Right lobe of liver (tissue), 6 donors: Measurements from ENCODE around the gene ADGRV1. TPM values are rescaled to one million over a fixed set of nuclear protein-coding genes. Genes with fewer than 3 reads are reported as not detected.

Experiments
- ATAC-seq, 4 donors: fragments of 200-7000 bp; cut with Tn5 transposase; one replicate each; pipeline ENCODE4 v1.9.1; 2020; ENCODE audit warnings: mild to moderate bottlenecking in 4 of 4, moderate library complexity in 4 of 4
- DNase-seq, 3 donors: peaks; one replicate each; pipeline ENCODE4 v3.0.0-alpha.2; 2020
- H3K27ac ChIP-seq, 3 donors: fragments of 200-600 bp; one replicate each; pipeline ENCODE4 v1.8.0; 2022
- H3K27me3 ChIP-seq, 2 donors: fragments of 200-600 bp; one replicate each; pipeline ENCODE4 v1.8.0; 2022
- H3K36me3 ChIP-seq, 4 donors: fragments of 200-600 bp; sonication (generic) in 1 of 4; one replicate each; pipeline versions ENCODE4 v1.5.1 to v1.8.0; 2017 to 2022; ENCODE audit warnings: control low read depth in 1 of 4
- H3K4me1 ChIP-seq, 4 donors: fragments of 200-600 bp; sonication (generic) in 1 of 4; one replicate each; pipeline versions ENCODE4 v1.5.1 to v1.8.0; 2017 to 2022; ENCODE audit warnings: control low read depth in 1 of 4
- H3K4me3 ChIP-seq, 3 donors: fragments of 200-600 bp; one replicate each; pipeline ENCODE4 v1.8.0; 2022
- H3K9me3 ChIP-seq, 4 donors: fragments of 200-600 bp; sonication (generic) in 1 of 4; one replicate each; pipeline versions ENCODE4 v1.5.1 to v1.8.0; 2017 to 2022; ENCODE audit warnings: control low read depth in 1 of 4
- POLR2A ChIP-seq: fragments of 450-650 bp; IDR thresholded peaks from one replicate; pipeline ENCODE4 v1.6.1; 2017; ENCODE audit warnings: antibody characterized with exemption, mild to moderate bottlenecking
- WGBS: methylation state at CpG from one replicate; pipeline ENCODE4 v1.1.6; 2018; ENCODE audit warnings: low coverage, low lambda C conversion rate; ENCODE audit not compliant: insufficient coverage; ENCODE audit errors: missing lambda C conversion rate; 5-methylcytosine and 5-hydroxymethylcytosine counted together
- intact Hi-C, 2 donors: fragments of 100-400 bp; cut with DNase I; formaldehyde crosslinking; loops; one replicate each; pipeline versions ENCODE4 v1.11.2 to v1.14.1; 2022
- total RNA-seq, 6 experiments: library from RNA; depleted of rRNA in 2 of 6; stranded (reverse); fragments of >200 nt in 2 of 6; fragmentation: NEBNext Ultra II Directional in 3 of 6; extraction: Animal tissue kit (Norgen Biotek cat#: 25700) in 3 of 6; gene quantifications; one replicate each; pipeline versions ENCODE4 v1.1.0 to v1.2.4, GENCODE V29; 2016 to 2023
- TF ChIP-seq, protein P1 (sequence below), 4 donors: fragments of 200-600 bp in 3 of 4; fragments of 450-650 bp in 1 of 4; IDR thresholded peaks; one replicate each; pipeline versions ENCODE4 v1.5.1 to v1.8.0; 2016 to 2022; ENCODE audit warnings: antibody characterized with exemption in 4 of 4, mild to moderate bottlenecking in 2 of 4
- donor health status: DM: no; HTN: yes; CAD: no.
- donor health status: DM: no; HTN: no; CAD: no.
- donor health status: DM: no; HTN: no; CAD: no.
- donor health status: DM: no; HTN: yes; CAD: no.
- donor health status: DM: no; HTN: yes; CAD: no.

ADGRV1 gene
- total RNA-seq, 6 experiments from 2014 or later = 4.5 to 15.9 (median 7.4) TPM

DNA sequence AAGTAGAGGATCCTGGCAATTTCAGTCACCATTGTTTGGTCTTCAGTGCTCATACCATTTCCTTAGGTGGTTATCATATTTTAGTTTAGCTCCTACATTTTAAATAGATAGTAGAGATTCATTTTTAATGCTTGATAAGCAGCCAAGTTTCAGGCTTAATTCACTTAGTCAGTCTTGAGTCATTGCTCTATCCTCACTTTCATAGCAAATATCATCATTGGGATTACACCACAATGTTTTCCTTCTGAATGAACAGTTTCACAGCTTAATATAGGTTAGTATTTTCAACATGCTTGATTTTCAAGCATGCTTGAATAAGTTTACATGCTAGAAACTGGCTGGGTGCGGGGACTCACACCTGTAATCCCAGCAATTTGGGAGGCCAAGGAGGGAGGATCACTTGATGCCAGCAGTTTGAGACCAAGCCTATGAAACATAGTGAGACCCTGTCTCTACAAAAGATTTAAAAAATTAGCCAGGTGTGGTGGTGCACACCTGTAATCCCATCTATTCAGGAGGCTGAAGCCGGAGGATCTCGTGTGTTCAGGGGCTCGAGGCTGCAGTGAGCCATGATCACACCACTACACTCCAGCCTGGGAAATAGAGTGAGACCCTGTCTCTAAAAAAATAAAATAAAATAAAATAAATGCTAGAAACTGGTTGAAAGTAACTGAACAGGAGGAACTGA, 339.9 kb downstream of the ADGRV1 start:
- intact Hi-C loops = no loop called here
- Histone ChIP-seq H3K4me1 (peaks cover 0 to 65% (median 29%) of the 10 kb centered on the region in 4 donors), H3K4me3 (peak overlapping the region in 2 of 3 donors; percentile 19 to 28), H3K27ac (peak overlapping the region; percentile 87 to 93 (median 88)), H3K9me3 (no peaks in the 10 kb centered on the region), H3K27me3 (no peaks in the 10 kb centered on the region), H3K36me3 (no peaks in the 10 kb centered on the region)
- ATAC-seq (peak in 1 of 4 donors; percentile 55), DNase-seq (no peak)
- 57% methylated on average over 4 of the region's 4 CpGs for WGBS
- TF ChIP-seq POLR2A = no peak

DNA sequence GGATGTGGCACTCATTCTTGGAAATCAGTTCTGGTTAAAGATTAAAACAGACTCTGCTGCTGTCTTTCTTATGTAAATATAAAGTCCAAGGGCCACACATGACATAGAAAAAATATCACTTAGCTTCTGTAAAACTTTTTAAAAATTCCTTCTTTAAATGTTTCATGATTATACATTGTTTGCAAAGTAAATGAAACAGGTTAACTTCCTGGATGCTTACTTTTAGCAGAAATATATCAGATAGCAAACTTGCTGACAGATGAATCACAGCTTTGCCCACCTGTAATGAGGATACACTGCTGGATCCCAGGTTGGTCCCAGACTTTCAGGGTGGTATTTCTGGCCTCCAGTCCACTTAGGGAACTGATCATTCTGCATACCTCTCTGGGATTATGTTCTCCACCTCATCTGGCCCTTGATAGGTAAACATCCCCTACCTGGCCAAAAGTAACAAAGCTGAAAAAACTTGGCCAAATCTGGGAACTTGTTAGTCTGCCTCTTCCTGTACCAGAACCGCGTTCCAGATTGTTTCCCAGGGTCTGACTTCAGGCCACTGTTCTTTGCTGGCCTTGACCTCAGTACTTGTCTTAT, 340.5 kb downstream of the ADGRV1 start:
- Histone ChIP-seq H3K36me3 (no peaks in the 10 kb centered on the region), H3K4me1 (peaks cover 0 to 65% (median 29%) of the 10 kb centered on the region in 4 donors), H3K27me3 (no peaks in the 10 kb centered on the region), H3K4me3 (peak overlapping the region in 2 of 3 donors; percentile 19 to 28), H3K27ac (peak overlapping the region; percentile 87 to 93 (median 88)), H3K9me3 (no peaks in the 10 kb centered on the region)
- DNase-seq (peak in 2 of 3 donors; percentile 12 to 73), ATAC-seq (peak; percentile 62 to 83 (median 74))
- TF ChIP-seq POLR2A = peak; percentile 39
- TF ChIP-seq, protein P1, sequence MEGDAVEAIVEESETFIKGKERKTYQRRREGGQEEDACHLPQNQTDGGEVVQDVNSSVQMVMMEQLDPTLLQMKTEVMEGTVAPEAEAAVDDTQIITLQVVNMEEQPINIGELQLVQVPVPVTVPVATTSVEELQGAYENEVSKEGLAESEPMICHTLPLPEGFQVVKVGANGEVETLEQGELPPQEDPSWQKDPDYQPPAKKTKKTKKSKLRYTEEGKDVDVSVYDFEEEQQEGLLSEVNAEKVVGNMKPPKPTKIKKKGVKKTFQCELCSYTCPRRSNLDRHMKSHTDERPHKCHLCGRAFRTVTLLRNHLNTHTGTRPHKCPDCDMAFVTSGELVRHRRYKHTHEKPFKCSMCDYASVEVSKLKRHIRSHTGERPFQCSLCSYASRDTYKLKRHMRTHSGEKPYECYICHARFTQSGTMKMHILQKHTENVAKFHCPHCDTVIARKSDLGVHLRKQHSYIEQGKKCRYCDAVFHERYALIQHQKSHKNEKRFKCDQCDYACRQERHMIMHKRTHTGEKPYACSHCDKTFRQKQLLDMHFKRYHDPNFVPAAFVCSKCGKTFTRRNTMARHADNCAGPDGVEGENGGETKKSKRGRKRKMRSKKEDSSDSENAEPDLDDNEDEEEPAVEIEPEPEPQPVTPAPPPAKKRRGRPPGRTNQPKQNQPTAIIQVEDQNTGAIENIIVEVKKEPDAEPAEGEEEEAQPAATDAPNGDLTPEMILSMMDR (IDR thresholded peaks at IDR 0.05) = no peak
- WGBS = 32% methylated on average over 2 of the region's 2 CpGs
- intact Hi-C loops = no loop called here

DNA sequence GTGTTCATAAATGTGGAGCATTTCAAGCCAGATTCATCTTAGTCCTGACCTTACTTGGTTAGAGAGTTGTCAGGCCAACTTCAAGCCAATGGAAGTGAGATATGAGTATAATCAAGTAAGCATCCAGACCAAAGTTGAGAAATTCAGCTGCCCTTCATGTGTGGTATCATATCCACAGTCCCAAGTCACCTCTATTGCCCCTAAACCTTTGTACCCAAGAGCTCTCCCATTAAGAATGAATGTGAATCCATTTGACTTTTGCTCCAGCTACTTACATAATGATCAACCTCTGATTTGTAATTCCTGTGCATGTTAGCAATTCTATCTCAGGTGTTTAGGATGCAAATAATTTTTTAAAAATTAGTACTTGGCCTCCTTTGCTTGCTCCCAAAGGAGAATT, 342.7 kb downstream of the ADGRV1 start:
- H3K9me3 ChIP-seq = no peaks in the 10 kb centered on the region
- H3K27ac ChIP-seq = peak overlapping the region; percentile 3 to 93 (median 87)
- ATAC-seq (peak; percentile 53 to 79 (median 73)), DNase-seq (peak in 1 of 3 donors; percentile 57)
- intact Hi-C loops = no loop called here
- TF ChIP-seq, protein P1 (IDR thresholded peaks at IDR 0.05) = no peak
- TF ChIP-seq POLR2A = no peak
- no peaks in the 10 kb centered on the region for H3K36me3 ChIP-seq
- no peak overlapping the region for H3K4me3 ChIP-seq
- peaks cover 0 to 62% (median 29%) of the 10 kb centered on the region in 4 donors for H3K4me1 ChIP-seq
- H3K27me3 ChIP-seq = no peaks in the 10 kb centered on the region

DNA sequence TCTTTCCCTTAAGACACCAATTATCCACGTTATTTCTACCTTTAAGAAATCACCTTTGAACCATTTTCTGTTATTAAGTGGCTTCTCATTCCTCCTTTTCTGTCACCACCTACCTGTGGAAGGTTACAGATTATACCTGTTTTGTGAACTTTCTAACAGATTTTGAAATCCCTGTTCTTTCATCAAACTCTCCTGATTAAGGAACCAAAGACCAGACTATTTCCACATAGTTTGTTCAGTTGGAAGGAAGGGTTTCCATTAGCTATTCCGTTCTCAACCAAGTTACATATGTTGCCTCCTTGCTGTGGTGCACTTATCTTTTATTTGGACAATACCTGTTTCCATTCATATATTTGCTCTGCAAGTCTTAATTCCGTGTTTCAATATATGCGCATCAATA, 343.6 kb downstream of the ADGRV1 start:
- no peak overlapping the region for H3K4me3 ChIP-seq
- peaks cover 0 to 53% (median 24%) of the 10 kb centered on the region in 4 donors for H3K4me1 ChIP-seq
- TF ChIP-seq, protein P1 (IDR thresholded peaks at IDR 0.05) = no peak
- TF ChIP-seq POLR2A = no peak
- H3K27me3 ChIP-seq = no peaks in the 10 kb centered on the region
- 30% methylated on average over 4 of the region's 4 CpGs for WGBS
- intact Hi-C loops = no loop called here
- H3K36me3 ChIP-seq = no peaks in the 10 kb centered on the region
- H3K27ac ChIP-seq = peak overlapping the region; percentile 3 to 93 (median 87)
- DNase-seq = no peak
- ATAC-seq = peak; percentile 24 to 64 (median 62)
- H3K9me3 ChIP-seq = no peaks in the 10 kb centered on the region
